HG03095 (cell line): ENCODE results near the gene PLEKHG4.

Source experiments
- ATAC-seq: cut with Tn5 transposase; IDR thresholded peaks from one replicate; pipeline ENCODE4 v1.9.1; 2021; ENCODE audit warnings: moderate library complexity; ENCODE audit not compliant: unreplicated experiment

Gene PLEKHG4

DNA sequence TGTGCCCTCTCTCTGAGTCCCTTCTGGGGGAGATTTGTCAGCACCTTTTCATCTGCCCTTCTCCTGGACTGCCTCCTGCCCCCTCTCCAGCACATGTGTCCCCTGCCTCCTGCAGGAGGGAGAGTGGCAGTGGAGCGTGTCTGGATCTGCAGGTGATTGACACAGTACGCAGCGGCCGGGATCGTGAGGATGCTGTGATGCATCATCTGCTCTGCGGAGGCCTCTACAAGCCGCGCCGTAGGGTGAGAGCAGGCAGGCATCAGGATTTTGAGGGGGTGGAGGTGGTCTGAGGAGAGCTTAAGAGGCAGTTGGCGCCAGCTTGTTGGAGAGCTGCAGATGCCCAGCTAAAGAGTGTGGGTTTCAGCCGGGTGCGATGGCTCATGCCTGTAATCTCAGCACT is 19.6 kb upstream of the PLEKHG4 start:
- ATAC-seq: no peak

GRCh38 chr16:67260426-67261063 is 18.8 kb upstream of the PLEKHG4 start:
- peak; percentile 53 for ATAC-seq

- no peak for ATAC-seq
Measured at GRCh38 chr16:67263201-67263600, 16.1 kb upstream of the PLEKHG4 start.

GRCh38 chr16:67264277-67264676 is 15.1 kb upstream of the PLEKHG4 start:
- ATAC-seq: no peak

- no peak for ATAC-seq
Measured at GRCh38 chr16:67264866-67265265, 14.5 kb upstream of the PLEKHG4 start.

DNA sequence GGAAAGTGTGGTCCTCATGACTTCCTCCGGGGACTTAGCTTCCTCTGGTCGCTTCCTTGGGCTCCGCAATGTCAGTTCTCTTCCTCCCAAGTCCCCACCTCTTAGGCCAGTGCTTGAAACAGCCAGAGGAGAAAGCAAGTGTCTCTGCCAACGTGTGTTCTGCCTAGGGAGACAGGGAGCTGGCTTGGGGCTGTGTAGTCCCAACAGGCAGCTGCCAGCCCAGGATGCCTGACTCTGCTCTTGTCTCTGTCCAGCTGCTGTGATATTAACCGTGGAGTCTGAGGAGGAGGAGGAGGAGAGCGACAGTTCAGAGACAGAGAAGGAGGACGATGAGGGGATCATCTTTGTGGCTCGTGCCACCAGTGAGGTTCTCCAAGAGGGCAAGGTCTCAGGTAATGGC is 13.5 kb upstream of the PLEKHG4 start:
- ATAC-seq: no peak

GRCh38 chr16:67268136-67268579 is 11.2 kb upstream of the PLEKHG4 start:
- ATAC-seq: no peak

DNA sequence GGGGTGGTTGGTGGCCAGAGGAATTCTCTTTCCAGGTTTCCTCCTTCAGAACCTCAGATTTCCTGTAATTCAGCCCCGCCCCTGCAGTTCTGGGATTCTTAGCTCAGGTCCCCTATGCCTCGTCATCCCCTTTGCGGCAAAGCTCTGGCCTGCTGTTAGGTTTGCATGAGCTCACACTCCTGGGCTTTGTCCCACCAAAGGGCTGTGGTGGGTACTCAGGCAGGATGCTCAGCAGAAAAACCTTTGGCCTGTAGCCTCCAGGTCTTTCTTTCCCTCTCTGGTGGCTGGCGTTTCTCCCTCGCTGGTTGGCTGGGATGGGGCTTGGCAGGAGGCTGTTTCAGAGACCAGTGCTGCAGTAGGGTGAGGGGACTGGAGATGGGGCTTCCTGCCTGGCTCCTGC is 9.6 kb upstream of the PLEKHG4 start:
- ATAC-seq: no peak

- no peak for ATAC-seq
Measured at GRCh38 chr16:67270931-67271338, 8.4 kb upstream of the PLEKHG4 start.

DNA sequence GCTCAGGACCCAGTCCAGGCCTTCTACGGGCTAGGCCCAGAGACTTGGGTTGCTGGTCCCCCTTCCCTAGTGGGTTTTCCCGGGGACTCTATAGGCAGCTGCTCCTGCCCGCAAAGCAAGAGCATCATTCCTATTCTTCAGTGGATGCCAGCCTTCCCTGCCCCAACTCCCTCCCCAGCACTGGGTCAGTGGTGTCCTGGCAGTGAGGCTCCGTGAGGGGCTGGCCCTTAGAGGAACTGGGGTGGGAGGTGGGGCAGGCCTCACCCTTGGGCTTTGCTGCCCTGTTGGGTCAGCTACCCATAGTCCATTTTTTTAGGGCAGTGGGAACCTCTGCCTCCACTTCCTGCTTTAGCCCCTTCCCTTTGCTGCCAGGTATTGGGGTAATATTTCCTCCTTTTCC is 7.9 kb upstream of the PLEKHG4 start:
- ATAC-seq: no peak

GRCh38 chr16:67275321-67275720 is 4.0 kb upstream of the PLEKHG4 start:
- no peak for ATAC-seq

- ATAC-seq: no peak
Measured at GRCh38 chr16:67277294-67277998, 1.9 kb upstream of the PLEKHG4 start.

GRCh38 chr16:67277999-67278772 is 1.1 kb upstream of the PLEKHG4 start:
- ATAC-seq: no peak

GRCh38 chr16:67278773-67279295 is 498 bp upstream of the PLEKHG4 start:
- ATAC-seq: peak; percentile 33

- no peak for ATAC-seq
Measured at GRCh38 chr16:67280090-67281015, 1.0 kb downstream of the PLEKHG4 start.

- no peak for ATAC-seq
Measured at GRCh38 chr16:67281536-67282446, 2.5 kb downstream of the PLEKHG4 start.

GRCh38 chr16:67282447-67282805 is 3.1 kb downstream of the PLEKHG4 start:
- no peak for ATAC-seq

DNA sequence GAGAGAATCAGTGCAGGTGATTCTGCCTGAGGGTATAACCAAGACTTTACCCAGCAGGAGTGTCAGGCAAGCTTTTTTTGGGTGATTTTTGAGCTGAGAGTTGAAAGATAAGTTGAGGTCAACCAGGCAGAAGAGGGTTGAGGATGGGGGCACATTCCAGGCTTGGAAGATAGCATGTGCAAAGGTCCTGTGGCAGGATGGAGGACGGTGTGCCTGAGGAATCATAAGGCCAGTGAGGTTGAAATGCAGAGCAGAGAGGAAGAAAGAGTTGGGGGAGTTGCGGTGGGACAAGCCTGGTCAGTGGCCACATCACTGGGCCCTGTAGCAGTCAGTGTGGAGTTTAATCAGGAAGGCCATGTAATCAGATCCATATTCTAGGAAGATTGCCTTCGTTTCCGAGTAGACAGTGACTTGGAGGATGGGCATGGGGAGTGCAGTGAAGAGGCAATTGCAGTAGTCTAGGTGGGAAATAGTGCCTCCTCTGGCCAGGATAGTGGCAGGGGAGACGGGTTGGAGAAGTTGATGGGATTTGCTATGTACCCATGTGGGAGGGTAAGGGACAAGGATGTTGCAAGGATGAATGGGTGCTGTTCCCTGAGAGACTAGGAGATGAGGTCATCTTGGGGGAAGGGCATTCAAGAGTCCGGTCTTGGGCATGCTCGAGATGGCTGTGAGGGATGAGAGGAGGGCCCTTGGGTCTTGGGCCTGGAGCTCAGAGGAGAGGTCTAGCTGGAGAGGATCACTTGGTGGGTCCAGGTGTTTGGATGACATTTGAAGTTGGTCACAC is 3.9 kb downstream of the PLEKHG4 start:
- no peak for ATAC-seq
